HG03520 (cell line): ENCODE measurements around the gene MZT2A.
"Not testable (repeated sequence)": the region's sequence is repeated elsewhere in the genome, so short reads cannot be mapped to it uniquely, and the experiment has no call there.

Source experiments
- ATAC-seq: cut with Tn5 transposase; IDR thresholded peaks from one replicate; pipeline ENCODE4 v1.9.1; 2021; ENCODE audit warnings: mild to moderate bottlenecking, moderate library complexity; ENCODE audit not compliant: unreplicated experiment

Gene MZT2A

DNA sequence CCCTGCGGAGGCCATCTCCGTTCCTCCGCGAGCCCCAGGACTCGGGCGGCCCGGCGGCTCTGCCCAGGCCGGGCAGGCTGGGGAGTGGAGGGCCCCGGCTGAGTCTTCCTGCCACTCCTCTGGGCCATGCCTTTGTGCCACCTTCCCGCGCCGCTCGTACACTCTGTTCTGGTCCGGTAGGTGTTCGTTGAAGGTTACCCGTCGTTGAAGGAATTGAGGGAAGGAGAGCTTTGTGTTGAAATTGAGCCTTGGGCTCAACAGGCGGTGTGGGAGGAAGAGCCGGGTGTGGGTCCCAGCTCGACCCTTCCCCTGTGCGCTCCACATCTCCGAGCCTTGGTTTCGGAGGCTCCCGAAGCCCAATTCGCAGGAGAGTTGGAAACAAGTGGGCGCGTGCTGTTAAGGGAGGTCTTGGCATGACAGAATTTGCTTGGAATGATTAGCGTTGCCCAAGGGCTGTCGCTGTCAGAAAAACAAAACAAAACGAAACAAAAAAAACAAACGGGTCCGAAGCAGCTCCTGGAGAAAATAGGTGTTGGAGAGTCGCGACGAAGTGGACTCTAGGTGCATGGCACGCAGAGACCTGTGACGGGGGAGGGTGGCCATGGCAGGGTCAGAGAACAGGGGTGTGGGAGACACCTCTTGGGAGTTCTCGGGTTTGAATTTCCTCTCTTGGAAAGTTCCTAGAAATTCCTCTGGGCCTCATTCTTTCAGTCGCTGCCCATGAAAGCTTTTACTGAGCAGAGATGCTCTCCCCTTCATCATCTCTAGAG is 1.2 kb upstream of the MZT2A start:
- peak; percentile 12 for ATAC-seq

- ATAC-seq = peak; percentile 68
Measured at GRCh38 chr2:131492418-131493198, 411 bp upstream of the MZT2A start.

- ATAC-seq = peak; percentile 1
Measured at GRCh38 chr2:131491469-131491836, 744 bp downstream of the MZT2A start.

- ATAC-seq = not testable (repeated sequence)
Measured at GRCh38 chr2:131490616-131491468, 1.4 kb downstream of the MZT2A start.

DNA sequence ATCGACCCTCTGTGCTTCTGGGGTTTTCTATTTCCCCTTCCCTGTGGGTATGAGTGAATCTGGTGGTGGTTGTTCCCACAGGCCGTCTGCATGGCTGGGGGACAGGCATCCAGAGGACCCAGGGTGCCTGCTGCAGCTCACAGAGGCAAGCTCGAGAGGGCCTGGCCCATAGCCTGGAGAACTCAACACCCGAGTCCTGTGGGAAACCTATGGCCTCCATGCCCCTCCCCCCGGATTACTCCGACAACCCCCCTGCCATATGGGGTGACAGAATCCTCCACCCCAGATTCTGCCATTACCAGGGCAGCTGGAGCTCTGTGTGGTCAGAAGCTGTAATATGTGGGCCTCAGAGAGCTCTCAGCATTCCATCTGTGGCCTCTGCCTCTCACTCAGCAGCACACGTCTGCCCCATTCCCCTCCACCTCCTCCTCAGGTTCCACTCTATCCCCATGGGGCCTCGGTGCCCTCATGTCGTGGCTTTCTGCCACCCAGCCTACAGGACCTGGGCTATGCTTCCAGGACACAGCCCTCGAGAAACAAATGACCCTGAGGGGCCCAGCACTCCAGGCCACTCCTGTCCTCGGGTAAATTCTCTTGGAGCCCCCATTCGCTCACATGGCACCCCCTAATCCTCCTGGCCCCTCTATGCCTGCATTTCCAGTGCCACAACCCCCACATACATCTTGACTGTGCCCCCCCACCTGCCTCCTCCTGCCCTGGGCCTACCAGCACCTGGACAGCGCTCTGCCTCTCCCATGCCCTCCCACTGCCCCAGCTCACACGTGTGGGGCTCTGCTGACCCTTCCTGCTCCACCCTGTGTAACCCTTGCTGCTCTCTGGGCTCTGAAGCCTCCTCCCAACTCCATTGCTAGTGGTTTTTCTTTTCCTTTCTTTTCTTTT is 3.6 kb downstream of the MZT2A start:
- ATAC-seq = no peak

DNA sequence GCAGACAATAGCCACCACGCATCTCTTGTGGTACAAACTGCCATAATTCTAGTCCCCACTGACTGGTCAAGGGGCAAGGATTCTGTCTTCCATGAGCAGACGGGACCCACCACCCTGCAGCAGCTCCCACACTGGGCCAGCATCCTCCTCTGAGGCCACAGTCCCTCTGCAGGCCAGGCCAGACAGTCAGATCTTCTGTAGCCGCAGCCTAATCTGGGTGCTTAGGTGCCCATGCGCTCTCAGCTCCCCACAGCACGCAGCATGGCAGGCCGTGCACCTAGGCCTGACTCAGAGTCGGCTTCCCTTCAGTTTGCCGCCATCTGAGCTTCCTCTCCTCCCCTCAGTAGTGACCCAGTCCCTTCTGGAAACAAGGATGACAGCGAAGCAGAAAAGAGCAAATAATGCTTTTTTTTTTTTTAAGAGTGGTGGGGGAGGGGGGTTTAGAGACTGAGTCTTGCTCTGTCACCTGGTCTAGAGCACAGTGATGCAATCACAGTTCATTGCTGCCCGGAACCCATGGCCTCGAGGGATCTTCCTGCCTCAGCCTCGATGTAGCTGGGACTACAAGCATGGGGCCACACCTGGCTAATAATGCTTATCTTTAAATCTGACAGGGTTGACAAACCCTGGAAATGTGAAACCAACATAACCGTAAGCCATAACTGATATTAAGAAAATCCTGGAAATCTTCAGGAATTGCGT is 5.8 kb downstream of the MZT2A start:
- ATAC-seq = not testable (repeated sequence)

DNA sequence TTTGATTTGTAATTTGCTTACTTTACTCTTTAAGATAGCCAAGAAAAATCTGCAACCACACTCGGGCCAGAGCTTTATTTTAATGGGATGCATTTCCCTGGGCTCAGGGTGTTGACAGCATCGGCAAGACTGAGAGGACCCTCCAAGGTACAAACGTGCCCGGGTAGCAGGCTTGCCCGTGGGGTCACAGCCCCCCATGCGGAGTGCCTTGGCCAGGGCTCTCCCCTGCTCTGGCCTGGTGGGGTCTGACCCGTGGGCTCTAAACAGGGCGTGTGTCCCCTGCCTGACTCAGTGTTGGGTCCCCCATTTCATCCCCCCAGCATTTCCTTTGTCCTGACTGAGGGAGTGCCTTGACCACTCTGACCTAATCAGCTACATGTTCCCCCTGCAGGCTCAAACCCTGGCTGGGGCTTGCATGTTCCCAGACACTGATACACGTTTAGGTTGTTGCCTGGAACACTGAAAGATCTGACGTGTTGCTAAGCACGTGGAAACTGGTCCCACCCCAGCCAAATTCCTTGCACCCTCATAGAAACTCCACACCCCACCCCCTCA is 7.2 kb downstream of the MZT2A start:
- ATAC-seq = not testable (repeated sequence)

DNA sequence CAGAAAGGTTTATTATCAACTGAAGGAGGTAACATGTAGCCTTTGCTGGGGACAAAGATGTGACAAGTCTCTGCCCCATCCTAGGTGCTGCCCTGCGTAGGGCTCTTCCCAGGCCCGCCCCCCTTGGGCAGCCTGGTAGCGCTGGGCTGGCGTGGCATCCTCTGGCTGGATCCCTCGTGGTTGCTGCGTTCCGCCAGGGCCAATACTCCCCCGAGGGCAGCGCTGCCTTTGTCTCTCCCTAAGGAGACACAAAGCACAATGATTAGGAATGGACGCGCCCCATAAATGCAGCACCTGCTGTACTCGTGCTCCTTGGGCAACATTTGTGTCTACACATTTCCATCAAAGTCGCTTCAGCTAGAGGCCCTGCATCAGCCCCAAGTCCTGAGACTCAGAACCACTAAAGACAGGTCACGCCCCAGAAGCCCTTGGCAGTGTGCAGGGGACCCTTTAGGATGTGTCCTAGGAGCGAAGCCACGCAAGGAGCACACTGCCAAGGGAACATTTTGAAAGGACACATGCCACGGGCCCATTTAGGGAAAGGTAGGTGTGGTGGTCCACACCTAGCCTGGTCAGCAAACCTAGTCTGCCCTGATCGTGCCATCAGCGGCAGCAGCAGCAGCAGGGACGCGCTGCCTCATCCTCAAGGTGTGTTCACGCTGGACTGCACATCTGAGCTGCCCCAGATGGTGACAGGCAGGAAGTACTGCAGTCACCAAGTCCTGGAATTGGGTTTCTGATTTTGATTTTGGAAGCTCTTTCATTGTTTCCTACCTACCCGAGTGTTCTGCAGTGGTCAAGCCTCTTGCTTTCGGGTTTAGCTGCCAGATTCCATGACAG is 8.0 kb downstream of the MZT2A start:
- not testable (repeated sequence) for ATAC-seq

GRCh38 chr2:131482506-131483155 is 9.6 kb downstream of the MZT2A start:
- not testable (repeated sequence) for ATAC-seq

- not testable (repeated sequence) for ATAC-seq
Measured at GRCh38 chr2:131480351-131480750, 11.8 kb downstream of the MZT2A start.

GRCh38 chr2:131478850-131479461 is 13.2 kb downstream of the MZT2A start:
- ATAC-seq = not testable (repeated sequence)

DNA sequence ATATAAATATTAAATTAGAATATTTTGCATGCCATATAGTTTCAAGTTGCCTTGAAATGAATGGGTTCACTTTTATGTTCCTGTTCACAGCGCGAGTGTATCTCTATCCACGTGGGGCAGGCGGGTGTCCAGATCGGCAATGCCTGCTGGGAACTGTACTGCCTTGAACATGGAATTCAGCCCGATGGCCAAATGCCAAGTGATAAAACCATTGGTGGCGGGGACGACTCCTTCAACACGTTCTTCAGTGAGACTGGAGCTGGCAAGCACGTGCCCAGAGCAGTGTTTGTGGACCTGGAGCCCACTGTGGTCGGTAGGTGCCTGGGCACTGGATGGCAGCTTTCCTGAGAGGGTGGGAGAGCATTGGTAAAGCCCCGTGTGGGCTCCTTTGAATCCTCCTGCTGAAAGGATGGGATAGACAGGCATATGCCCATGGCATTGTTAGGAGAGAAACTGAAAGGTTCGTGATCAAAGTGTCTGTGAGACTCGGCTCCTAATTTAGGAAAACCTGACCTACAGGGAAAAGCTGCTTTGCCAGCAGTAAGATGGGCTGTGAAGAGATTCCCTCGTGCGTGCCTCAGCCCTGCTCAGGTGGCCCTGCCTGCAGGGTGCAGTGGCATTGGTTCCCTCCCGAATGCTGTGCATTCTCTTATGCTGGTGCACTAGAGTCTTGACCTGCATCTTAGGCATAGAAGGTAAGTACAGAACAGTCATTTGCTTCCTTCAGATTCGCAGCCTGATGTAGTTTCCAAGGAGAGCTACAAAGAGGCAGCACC is 13.9 kb downstream of the MZT2A start:
- not testable (repeated sequence) for ATAC-seq

GRCh38 chr2:131477227-131477626 is 15.0 kb downstream of the MZT2A start:
- not testable (repeated sequence) for ATAC-seq

- ATAC-seq = not testable (repeated sequence)
Measured at GRCh38 chr2:131476363-131476762, 15.8 kb downstream of the MZT2A start.

GRCh38 chr2:131475831-131476230 is 16.4 kb downstream of the MZT2A start, which contains the start of gene TUBA3D:
TSS of gene TUBA3D (plus strand) at chr2:131476119. CDS start at chr2:131476200, 81 bp downstream.
- ATAC-seq = no peak

DNA sequence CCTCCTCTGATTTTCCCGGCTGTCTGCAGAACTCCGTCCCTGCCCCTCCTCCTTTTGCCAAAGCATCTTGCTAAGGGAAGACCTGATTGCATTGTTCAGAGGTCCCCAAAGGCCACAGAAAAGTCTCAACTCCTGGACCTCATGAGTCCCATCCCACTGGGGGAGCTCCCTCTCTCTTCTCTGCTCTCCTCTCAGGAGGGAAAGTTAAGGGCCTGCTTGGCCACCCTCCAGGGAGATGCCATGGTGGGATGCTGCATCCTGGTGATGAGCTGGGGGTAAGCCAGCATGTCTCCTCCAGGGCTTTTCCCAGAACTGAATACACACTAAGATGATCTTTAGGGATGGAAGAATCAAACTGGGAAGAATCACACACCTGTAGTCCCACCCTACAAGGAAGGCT is 18.9 kb downstream of the MZT2A start:
- ATAC-seq = not testable (repeated sequence)
